Renal pelvis (tissue), 3 donors: Measurements from ENCODE around the gene TTLL13. TPM values are rescaled to one million over a fixed set of nuclear protein-coding genes. Genes with fewer than 3 reads are reported as not detected.

Experiments used
- polyA plus RNA-seq, 3 donors: library from polyadenylated mRNA; unstranded; fragments of 120-200 nt; gene quantifications; one replicate each; pipeline ENCODE4 v1.2.1, GENCODE V29; 2013; ENCODE audit not compliant: insufficient read length in 3 of 3

TTLL13 gene
- polyA plus RNA-seq, 3 donors: 0.07 TPM; not detected in 2

Other genes with a start within 250 kb of the TTLL13 start
- 10 to 100 TPM; 17.6 to 26.6 (median 17.9) TPM for gene ZNF710, start 248.2 kb upstream of the TTLL13 start, polyA plus RNA-seq
- 100 to 1,000 TPM; 195 to 249 (median 224) TPM for gene IDH2, start 147.1 kb upstream of the TTLL13 start, polyA plus RNA-seq
- 10 to 100 TPM; 46.9 to 52.5 (median 50.3) TPM for gene SEMA4B, start 48.2 kb upstream of the TTLL13 start, polyA plus RNA-seq
- 10 to 100 TPM; 55.7 to 63.4 (median 63.0) TPM for gene CIB1, start 15.6 kb upstream of the TTLL13 start, polyA plus RNA-seq
- 1 to 10 TPM; 4.2 to 6.5 (median 4.6) TPM for gene GDPGP1, start 15.3 kb upstream of the TTLL13 start, polyA plus RNA-seq
- gene NGRN, start 16.1 kb downstream of the TTLL13 start, polyA plus RNA-seq: 100 to 1,000 TPM; 112 to 132 (median 113) TPM
- 1 to 10 TPM; 4.2 to 7.8 (median 5.8) TPM for gene ZNF774, start 102.7 kb downstream of the TTLL13 start, polyA plus RNA-seq
- 100 to 1,000 TPM; 127 to 186 (median 167) TPM for gene IQGAP1, start 138.7 kb downstream of the TTLL13 start, polyA plus RNA-seq